CD4-positive, alpha-beta T cell treated with Interleukin-6 for 4 hours (primary cell): Measurements from ENCODE around the gene LYRM4.

Experiments
- DNase-seq: peaks from one replicate; pipeline ENCODE4 v3.0.0-alpha.2; 2020; ENCODE audit warnings: mixed read lengths

Gene LYRM4

DNA sequence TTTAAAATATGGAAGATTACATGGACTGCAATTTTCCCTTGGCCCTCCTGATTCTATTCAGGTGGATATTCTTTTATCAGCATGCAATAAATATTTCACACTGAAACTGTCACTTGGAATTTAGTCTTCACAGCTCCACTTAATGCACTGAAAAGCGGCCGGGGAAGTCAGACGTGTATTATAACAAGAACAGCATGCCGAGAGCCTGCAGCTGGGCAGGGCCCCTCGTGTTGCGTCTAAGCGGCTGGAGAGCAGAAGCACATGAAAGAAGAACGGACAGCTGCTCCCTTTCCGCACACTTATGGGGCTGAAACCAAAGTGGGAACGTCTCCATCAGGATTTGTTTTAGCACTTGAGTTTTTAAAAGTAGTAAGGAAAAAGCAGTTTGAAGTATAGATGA, 57.2 kb downstream of the LYRM4 start:
- no peak for DNase-seq

DNA sequence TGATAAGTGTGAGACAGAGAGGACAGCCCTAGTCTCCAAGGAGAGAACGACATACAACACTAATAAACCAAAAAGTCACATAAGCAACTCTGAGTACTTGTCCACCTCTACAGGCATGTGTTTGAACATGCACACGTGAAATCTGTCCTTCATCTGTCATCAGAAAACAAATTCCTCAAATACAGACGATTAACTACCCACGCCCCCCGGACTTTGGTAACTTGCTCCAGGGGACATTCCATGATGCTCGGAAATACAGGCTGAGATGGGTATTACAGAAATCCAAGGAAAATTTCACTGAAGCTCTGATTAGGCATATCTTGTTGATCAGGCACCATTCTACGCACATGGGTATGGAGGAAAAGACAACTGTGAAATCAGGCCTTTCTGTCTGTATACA, 57.8 kb downstream of the LYRM4 start:
- no peak for DNase-seq

DNA sequence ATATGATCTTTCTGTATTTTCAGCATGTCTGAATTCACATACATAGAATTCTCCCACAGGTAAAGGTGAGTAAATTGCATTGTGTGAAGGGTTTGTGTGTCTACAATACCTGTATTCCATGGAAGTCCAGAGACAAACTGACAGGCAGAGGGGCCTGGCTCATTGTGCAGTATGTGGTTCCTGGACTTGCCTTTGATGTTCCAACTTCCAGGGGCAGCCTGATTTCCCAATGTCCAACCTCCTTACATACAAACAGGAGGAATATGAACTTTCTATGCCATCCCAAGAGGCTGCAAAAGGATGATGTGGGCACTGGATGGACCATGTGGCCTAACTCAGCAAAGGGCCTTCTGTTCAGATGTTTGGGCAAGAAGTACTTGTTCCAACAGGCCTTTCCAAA, 58.5 kb downstream of the LYRM4 start:
- no peak for DNase-seq

DNA sequence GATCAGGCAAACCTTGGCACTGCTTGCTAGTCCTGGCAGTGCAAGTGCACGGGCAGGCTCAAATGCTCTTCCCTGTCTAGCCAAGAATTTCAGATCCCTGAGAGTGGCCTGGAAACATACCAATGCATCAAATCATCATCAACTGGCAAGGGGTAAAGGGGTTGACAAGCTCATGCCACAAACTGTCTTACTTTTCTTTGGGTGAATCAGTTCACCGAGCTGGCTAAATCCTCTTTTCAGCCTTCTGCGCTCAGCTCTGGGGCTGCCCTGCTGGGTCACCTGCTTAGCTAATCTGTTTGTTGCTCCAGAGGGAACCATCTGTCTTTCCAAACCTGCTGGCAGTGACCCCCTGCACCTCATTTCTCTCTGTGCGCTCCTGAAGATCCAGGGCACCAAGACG, 59.5 kb downstream of the LYRM4 start:
- DNase-seq: no peak

DNA sequence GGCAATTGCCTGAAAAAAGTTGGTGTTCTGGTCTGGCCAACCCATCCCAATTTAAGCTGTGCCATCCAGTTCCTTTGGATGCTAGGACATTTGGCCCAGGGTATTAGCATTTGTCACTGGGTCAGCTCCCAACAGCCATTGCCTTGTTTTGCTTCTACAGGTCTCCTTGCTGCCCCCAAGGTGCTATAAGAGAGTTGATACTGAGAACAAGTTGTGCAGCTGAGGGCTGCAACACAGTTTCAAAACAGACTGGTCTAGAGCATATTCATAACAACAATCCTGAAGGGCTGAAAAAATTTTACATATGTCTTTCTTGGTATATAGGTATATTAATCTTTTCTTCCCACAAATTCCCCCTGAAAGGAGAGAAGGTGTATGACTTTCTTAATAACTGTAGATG, 61.0 kb downstream of the LYRM4 start:
- DNase-seq: no peak

DNA sequence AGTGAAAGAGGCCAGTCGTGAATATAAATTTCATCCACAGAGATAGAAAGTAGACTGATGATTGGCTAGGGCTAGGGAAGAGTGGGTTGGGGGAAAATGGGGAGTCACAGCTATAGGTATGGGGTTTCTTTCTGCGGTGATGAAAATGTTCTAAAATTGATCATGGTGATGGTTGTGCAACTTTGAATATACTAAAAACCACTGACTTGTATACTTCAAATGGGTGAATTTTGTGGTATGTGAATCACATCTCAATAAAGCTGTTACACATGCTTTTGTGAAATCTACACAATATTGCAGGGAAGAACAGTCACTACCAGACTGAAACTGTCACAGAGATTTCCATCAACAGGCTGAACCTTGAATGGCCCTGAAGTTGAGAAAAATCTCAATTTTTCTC, 61.5 kb downstream of the LYRM4 start:
- DNase-seq: no peak

DNA sequence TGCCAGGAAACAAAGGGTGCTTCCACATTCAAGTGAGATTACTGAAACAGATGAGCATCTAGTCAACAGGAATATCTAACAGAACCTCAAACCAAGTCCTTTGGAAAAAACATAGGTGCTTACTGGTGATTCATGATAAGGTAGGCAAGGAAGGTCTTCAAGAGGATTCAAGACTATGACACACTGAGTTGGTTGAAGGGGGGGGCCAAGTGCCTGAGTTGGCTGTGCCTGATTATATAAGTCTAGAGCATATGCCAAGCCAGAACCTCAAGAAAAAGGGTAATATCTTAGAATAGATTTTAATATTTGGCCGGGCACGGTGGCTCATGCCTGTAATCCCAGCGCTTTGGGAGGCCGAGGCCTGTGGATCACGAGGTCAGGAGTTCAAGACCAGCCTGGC, 63.7 kb downstream of the LYRM4 start:
- no peak for DNase-seq

DNA sequence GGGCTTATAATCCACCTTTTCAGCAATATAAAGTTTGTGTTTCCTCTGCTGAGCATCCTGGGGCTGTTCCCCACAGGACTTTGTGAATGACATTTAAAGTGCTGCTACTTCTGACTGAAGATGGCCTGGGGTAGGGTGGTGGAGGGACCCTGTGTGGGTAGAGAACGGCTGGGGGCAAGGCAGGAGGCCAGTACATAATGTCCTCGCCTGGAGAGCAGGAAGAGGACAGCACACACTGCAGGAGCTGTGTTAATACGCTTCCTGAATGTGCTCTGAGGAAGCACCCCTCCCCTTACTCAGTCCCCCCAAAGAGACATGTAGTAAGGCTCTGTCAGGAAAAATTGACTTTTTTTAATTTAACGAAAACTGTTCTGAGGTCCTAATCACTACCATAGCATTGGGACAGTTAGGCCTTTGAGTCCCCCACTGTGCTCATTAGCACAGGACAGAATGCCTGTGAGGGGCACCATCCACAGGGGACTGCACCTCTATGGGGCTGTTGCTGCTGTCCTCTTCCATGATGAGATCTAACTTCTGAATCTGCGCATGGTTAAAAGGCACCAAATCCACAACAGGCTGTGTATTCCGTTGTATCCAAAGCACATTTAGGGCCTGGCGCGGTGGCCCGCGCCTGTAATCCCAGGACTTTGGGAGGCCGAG, 68.5 kb downstream of the LYRM4 start:
- DNase-seq: no peak

DNA sequence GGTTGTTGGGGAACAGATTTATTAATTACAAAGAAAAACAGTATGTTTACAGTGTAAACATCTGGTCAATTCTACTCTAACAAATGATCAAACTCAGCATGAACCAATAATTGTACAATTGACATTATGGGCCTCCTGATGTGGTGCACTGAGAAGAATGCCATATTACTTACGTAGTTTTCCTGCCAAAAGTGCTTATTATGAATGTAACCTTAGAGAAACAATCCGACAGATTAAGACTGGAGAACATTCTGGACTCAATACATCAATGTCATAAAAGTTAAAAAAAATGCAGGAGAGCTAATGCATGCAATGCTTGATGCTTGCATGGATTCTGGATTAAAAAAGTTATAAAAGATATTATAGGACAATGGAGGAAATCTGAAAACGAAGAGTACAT, 69.0 kb downstream of the LYRM4 start:
- no peak for DNase-seq

DNA sequence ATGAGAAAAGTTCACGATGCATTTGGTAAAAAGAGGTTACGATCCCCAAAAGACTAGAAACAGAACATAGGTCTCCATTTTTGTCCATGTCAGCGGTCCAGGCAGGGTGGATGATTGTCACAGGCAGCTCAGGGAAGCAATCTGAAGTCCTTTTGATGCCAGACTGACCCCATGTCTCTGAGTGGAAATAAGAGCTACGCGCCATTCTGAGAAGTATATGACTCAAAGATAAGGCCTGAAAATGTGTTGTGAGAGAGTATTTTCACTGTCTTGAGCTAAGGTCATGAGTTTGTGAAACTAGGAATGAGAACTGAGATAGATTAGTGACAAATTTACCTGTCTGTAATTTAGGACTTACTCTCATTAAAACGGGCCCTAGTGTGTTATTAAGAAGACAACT, 69.5 kb downstream of the LYRM4 start:
- DNase-seq: no peak

DNA sequence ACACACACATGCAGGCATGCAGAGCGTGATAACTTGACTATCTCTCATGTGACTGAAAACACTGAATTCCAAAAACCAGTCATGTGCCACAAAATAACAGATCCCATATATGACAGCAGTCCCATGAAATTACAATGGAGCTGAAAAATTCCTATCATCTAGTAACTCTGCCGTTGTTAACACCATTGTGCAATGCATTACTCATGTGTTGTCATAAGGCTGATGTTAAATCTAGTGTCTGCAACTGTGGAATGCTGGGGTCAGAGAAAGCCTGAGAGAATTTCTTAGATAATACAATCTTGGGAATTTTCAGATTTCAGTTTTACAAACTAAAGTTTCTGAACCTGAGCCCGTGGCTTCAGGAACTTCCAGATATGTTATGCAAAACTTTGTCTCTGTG, 70.2 kb downstream of the LYRM4 start:
- no peak for DNase-seq

DNA sequence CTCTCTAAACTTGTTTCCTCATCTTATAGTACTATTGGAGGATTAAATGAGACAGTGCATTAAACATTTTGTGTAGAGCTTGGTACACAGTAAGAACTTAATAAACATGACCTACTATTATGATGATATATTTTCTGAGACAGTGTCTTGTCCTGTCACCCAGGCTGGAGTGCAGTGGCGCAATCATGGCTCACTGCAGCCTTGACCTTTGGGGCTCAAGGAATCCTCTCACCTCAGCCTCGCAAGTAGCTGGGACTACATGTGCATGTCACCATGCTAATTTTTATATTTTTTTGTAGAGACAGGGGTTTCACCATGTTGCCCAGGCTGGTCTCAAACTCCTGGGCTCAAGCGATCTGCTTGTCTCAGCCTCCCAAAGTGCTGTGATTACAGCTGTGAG, 72.1 kb downstream of the LYRM4 start:
- DNase-seq: no peak

DNA sequence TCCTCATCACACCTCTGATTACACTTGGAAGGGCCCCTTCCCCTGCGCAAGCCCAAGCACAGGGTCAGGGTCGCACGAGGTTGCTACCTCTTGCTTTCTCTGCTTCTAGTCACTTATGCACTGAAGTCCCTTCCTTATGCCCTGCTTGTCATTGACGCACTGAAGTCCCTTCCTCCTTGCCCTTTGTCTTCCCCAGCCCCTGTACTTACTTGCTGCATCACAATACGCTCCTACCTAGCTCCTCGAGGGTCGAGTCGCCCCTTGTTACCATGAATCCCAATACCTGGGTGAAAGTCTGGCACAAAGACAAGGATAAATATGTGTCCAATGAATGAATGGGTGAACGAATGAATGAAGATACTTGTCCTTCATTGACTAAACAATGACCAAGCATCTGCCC, 75.9 kb downstream of the LYRM4 start:
- DNase-seq: no peak

DNA sequence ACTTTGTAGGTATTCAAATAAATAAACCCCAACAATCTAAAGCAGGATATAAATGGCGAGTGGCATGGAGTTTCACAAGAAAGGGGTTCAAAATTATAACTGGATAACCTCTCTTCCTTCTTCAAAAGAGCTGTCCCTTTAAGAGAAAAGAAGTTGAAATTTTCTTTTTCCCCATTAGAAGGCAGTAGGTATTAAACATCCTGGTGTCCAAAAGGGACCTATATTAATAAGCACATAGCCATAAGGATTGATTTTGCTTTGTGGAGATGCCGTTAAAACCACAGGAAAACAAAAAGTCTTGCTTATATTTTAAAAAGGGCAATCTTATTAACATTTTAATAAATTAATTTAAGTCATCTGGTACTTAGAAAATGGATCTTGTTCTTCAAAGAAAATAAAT, 76.5 kb downstream of the LYRM4 start:
- DNase-seq: no peak

DNA sequence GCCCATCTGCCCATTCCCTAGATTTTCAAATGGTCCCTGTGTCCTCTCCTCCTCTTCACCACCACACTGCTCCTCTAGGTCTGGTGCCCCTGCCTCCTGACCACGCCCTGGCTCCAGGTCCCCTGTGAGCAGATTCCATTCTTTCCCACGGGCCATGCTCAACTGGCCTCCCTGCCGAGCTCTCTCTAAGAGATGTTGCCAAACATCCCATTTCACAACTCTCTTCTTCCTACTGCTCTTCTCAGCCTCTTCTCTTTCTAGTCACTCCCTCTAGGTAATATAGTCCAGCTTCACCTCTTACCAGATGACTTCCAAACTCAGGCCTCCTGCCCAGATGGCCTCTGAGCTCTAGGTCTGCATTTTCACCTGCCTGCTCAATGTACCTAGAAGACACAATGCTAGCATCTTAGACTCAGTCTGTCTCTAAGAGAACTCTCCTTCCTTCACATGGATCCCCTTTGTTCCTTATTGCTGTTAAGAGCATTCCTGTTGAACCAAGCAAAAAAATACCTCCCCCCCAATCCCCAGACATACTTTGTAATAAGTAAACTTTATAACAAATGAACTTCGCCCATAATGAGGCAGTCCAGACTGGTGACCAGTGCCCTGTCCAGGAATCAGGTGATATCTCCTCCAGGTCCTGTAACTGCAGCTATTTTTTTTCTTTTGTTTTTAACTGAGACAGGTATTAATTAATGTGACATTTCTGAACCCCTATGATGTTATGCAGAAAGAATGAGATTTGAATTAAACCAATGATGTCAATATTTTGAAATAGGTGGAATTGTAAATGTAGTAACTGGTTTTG, 79.0 kb downstream of the LYRM4 start:
- DNase-seq: no peak

DNA sequence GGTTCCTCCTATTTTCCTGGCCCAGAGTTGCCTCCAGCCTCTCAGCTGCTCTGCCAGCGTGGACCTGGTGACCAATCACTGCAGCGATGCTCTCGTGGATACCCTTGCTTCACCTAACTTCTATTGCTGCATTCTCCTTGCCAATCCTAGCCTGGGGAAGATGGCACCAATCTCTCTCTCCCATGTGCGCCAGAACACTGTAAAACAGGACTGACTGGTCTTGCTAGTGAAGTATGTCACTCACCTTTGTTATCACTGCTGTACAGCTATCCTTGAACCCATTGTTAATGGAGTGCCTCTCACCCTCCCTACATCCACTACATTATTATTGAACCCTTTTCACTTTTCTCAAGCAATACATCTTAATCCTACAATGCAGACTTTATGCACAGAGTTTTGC, 80.1 kb downstream of the LYRM4 start:
- no peak for DNase-seq

DNA sequence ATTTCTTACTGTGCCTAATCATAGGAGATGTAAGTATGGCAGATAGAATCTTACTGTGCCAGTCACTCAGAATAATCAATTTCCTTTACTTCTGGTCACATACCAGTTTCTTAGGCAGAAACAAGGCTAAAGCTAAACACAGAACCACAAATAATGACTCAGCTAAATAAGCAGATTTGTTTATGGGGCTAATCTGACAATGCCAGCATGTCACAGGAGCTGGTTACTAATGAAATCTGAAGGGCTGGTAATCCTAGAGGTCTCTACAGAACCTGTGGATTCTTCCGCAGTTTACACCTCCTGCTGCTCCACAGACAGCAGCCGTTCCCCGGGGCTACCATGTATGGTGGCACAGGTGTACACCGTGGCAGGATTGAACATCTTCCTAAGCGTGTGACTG, 80.8 kb downstream of the LYRM4 start:
- no peak for DNase-seq

DNA sequence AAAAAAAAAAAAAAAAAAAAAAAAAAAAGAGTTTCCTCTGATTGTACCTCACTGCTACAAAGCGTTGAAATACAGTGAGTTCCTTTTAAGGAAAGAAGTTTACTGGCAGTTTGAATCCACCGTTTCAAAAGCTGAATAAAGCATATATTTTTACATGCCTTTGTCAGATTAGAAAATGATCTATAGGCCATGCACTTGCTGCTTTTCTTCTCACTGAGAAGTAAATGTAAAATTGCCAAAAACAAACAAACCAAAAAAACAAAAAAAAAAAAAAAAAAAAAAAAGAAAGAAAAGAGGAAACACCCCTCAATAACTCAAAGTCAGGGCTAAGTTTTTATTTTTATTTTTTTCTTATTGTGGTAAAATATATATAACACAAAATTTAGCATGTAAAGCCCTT, 81.9 kb downstream of the LYRM4 start:
- no peak for DNase-seq

DNA sequence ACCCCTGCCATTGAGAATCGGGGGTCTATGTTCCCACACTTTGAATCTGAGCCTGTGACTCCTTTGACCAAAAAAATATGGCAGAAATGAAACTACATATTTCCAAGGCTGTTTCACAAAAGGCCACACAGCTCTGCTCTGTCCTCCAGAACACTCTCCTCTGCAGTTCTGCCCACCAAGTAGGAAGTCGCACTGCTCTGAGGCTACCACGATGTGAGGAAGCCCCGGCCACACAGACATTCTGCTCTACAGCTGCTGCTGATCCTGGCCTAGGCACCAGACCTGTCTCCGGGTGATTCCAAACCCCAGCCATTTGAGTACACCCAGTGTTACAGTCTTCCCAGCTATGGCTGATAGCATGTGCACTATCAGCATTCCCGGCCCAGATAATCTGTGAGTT, 85.1 kb downstream of the LYRM4 start:
- DNase-seq: peak; percentile 4

DNA sequence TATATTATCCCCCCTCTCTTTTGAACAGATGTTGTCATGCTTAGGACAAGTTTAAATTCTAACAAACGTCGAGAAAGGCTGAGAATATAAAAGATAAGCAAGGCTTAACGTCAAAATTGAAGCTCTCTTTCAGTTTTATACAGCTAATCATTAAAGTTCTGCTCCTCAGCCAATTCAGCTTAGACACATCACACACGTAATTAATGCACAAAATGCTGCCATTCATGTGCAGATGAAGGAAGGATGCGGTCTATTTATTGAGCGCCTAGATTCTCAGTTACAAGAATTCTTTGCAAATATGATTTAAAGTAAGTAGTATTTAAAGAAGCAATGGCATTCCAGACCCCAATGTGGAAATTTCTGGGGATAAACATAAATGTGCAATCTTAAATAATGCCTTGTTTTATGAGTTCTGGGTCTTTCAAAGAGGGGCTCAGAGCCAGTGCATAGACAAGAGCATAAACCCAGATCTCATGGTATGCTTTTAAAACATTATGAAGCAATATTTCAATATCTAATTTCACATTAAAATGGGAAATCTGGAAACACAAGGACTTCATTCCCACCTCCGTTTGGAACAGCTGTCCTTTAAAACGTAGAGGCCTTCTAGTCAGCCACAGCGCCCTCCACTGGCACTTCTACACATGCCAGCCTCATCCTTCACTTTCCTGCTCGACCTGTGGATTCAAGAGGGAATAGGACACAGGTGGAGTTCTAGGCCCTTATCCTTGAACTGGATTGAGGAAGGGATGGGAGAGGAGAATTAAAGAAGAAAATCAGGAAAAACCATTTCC, 85.8 kb downstream of the LYRM4 start:
- DNase-seq: no peak

DNA sequence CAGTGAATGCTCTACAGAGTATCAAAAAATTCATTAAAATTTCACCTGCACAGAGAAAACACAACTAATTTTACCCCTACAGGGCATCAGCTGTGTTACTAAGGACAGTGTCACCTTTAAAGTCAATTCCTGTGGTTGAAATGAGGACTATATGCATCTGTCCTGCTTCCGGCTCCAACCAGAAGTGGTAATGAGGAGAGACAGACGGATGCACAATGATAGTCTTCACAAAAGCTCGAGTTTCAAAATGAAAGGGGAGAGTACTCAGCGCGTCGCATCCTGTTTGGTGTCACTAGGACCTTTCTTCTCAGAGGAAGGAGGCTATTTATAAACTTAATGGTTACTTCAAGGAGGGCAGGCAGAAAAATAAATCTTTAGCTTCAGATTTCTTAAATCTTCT, 86.5 kb downstream of the LYRM4 start:
- DNase-seq: peak; percentile 59

DNA sequence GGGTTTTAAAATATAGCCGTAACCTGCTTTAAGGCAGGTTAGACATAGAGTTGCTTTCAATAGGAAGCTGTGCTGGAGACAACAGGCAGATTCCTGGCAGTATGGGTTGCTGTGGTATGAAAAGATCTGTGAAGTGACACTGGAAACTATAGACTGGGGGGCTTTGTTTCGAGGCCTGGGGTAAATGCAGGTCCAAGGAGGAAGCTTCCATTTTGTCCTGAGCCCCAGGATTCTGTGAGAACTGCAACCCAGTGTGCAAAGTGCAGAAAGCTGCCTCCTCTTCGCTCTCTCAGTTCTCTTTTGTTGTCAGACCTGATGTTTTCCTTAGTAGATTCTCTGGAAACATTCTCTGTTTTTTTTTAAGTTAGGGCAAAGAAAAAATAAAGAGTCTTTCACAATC, 86.9 kb downstream of the LYRM4 start:
- DNase-seq: no peak

DNA sequence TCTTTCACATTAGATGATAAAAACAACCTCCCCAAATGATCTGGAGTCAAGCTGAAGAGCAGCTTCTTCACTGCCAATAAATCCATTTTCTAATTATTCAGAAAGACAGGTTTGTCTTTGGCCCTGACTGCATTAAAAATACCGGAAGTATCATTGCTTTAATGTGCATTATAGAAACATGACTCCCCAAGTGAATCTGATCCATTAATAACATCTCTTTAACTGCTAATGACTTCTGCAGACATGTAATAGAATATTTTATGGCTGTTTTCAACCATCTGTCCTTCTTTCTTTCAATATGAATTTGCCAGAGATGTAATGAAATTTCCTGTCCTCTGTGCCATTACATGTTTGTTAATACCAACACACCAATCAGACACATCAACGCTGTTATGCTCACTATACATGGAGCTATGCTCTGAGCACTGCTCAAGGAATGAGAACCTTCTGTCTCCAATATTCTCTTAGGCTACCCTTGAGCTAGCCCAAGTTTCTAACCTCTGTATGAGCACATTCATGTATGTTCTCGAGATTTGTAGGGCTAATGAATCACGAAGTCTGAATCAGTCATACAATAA, 87.8 kb downstream of the LYRM4 start:
- DNase-seq: no peak
